GM23338 (cell line): Measurements from ENCODE around the gene CUBN. TPM values are rescaled to one million over a fixed set of nuclear protein-coding genes. Genes with fewer than 3 reads are reported as not detected.

Experiments used
- ATAC-seq: fragments of 200-7000 bp; cut with Tn5 transposase; 3 replicates; pipeline ENCODE4 v1.9.1; 2020
- DNase-seq: peaks from one replicate; pipeline ENCODE4 v3.0.0-alpha.2; 2015; ENCODE audit warnings: low spot score
- H2AFZ ChIP-seq: fragments of 200-600 bp; sonication (generic); 2 replicates; pipeline ENCODE4 v1.8.0; 2016; ENCODE audit warnings: antibody characterized with exemption, mild to moderate bottlenecking, moderate library complexity
- H3F3A ChIP-seq: fragments of 200-600 bp; sonication (generic); replicated peaks from 2 replicates; pipeline ENCODE4 v1.8.0; 2017; ENCODE audit warnings: antibody characterized with exemption, mixed run types, low read depth
- H3K27ac ChIP-seq: fragments of 200-600 bp; sonication (generic); 2 replicates; pipeline ENCODE4 v1.6.1; 2016; ENCODE audit warnings: low read depth
- H3K27me3 ChIP-seq: fragments of 200-600 bp; sonication (generic); 2 replicates; pipeline ENCODE4 v1.8.0; 2016; ENCODE audit warnings: mild to moderate bottlenecking, mixed run types, moderate library complexity; ENCODE audit not compliant: insufficient read depth
- H3K36me3 ChIP-seq: fragments of 200-600 bp; sonication (generic); 2 replicates; pipeline ENCODE4 v1.8.0; 2016; ENCODE audit warnings: mild to moderate bottlenecking; ENCODE audit not compliant: insufficient read depth
- H3K4me1 ChIP-seq: fragments of 200-600 bp; sonication (generic); 2 replicates; pipeline ENCODE4 v1.8.0; 2016; ENCODE audit warnings: mild to moderate bottlenecking, moderate library complexity; ENCODE audit not compliant: insufficient read depth
- H3K4me2 ChIP-seq: fragments of 200-600 bp; sonication (generic); 2 replicates; pipeline ENCODE4 v1.7.1; 2017; ENCODE audit warnings: mixed run types
- H3K4me3 ChIP-seq: fragments of 200-600 bp; sonication (generic); 2 replicates; pipeline ENCODE4 v1.6.1; 2016; ENCODE audit warnings: mixed run types
- H3K79me2 ChIP-seq: fragments of 200-600 bp; sonication (generic); replicated peaks from 2 replicates; pipeline ENCODE4 v1.8.0; 2017; ENCODE audit warnings: mild to moderate bottlenecking; ENCODE audit not compliant: insufficient read depth
- H3K9me2 ChIP-seq: fragments of 200-600 bp; sonication (generic); 2 replicates; pipeline ENCODE4 v1.8.0; 2017; ENCODE audit not compliant: insufficient read depth
- H4K20me1 ChIP-seq: fragments of 200-600 bp; sonication (generic); replicated peaks from 2 replicates; pipeline ENCODE4 v1.8.0; 2017; ENCODE audit warnings: mild to moderate bottlenecking; ENCODE audit not compliant: insufficient read depth
- H3K27ac Mint-ChIP-seq: 2 replicates; pipeline ENCODE4 v1.8.0; 2020; ENCODE audit warnings: inconsistent platforms, mild to moderate bottlenecking, moderate library complexity, mixed read lengths
- H3K27me3 Mint-ChIP-seq: 3 replicates; pipeline ENCODE4 v1.8.0; 2022; ENCODE audit warnings: low read depth, mild to moderate bottlenecking, moderate library complexity, mixed read lengths, inconsistent platforms; ENCODE audit not compliant: insufficient read depth, poor library complexity
- H3K36me3 Mint-ChIP-seq: 3 replicates; pipeline ENCODE4 v1.8.0; 2021; ENCODE audit warnings: low read depth, mild to moderate bottlenecking, inconsistent platforms, moderate library complexity, mixed read lengths
- H3K4me1 Mint-ChIP-seq: 3 replicates; pipeline ENCODE4 v1.8.0; 2020; ENCODE audit warnings: mild to moderate bottlenecking, inconsistent platforms, mixed read lengths
- H3K4me3 Mint-ChIP-seq: 3 replicates; pipeline ENCODE4 v1.8.0; 2021; ENCODE audit warnings: moderate library complexity, mild to moderate bottlenecking, inconsistent platforms, mixed read lengths
- H3K9me3 Mint-ChIP-seq: 3 replicates; pipeline ENCODE4 v1.8.0; 2020; ENCODE audit warnings: moderate library complexity, mild to moderate bottlenecking, inconsistent platforms, mixed read lengths
- CREB1 ChIP-seq: fragments of 250-450 bp; sonication (Bioruptor Pico); IDR thresholded peaks from 2 replicates; pipeline ENCODE4 v1.5.0; 2020; ENCODE audit warnings: low read depth, mild to moderate bottlenecking, moderate library complexity
- CTCF ChIP-seq, 2 experiments: fragments of 200-600 bp in 1 of 2; sonication (generic) in 1 of 2; conservative IDR thresholded peaks; 2 replicates each; pipeline versions ENCODE4 v1.5.1 to v1.6.1; 2016 to 2017; ENCODE audit warnings: antibody characterized with exemption in 2 of 2, low read depth in 2 of 2, mild to moderate bottlenecking in 2 of 2, moderate library complexity in 1 of 2
- ETS1 ChIP-seq: IDR thresholded peaks from 2 replicates; pipeline ENCODE4 v1.6.1; 2016; ENCODE audit warnings: antibody characterized with exemption
- EZH2 ChIP-seq: fragments of 200-600 bp; sonication (generic); IDR thresholded peaks from one replicate; pipeline ENCODE4 v1.8.0; 2017; ENCODE audit warnings: antibody characterized with exemption, mild to moderate bottlenecking, low read depth; ENCODE audit not compliant: unreplicated experiment
- JUNB ChIP-seq: IDR thresholded peaks from one replicate; pipeline ENCODE4 v1.6.1; 2016; ENCODE audit warnings: antibody characterized with exemption; ENCODE audit not compliant: unreplicated experiment
- STAT1 ChIP-seq: IDR thresholded peaks from one replicate; pipeline ENCODE4 v1.6.1; 2016; ENCODE audit warnings: antibody characterized with exemption; ENCODE audit not compliant: unreplicated experiment
- ZNF114 ChIP-seq: fragments of 250-450 bp; sonication (Bioruptor Pico); IDR thresholded peaks from 2 replicates; pipeline ENCODE4 v1.5.0; 2020; ENCODE audit warnings: mild to moderate bottlenecking, moderate library complexity
- ZNF331 ChIP-seq: fragments of 250-450 bp; sonication (Bioruptor Pico); IDR thresholded peaks from 2 replicates; pipeline ENCODE4 v1.5.0; 2020; ENCODE audit warnings: low read depth, mild to moderate bottlenecking, moderate library complexity
- polyA plus RNA-seq: library from polyadenylated mRNA; unstranded; fragments of >200 nt; fragmentation: Nextera tagmentation; extraction: Ambion mirVana; gene quantifications from 2 replicates; pipeline ENCODE4 v1.2.1, GENCODE V29; 2016
- total RNA-seq: library from RNA; depleted of rRNA; stranded (reverse); fragments of >200 nt; shearing (Covaris generic); gene quantifications from 2 replicates; pipeline ENCODE4 v1.2.3, GENCODE V29; 2014

Gene CUBN
- total and polyA plus RNA-seq, 2 experiments from 2014 or later, result 0.06 to 1.8 TPM

GRCh38 chr10:16843252-16843870, 286.2 kb downstream of the CUBN start:
- Mint-ChIP-seq H3K27me3 (peaks cover 2% of the 10 kb centered on the region), H3K4me1 (no peaks in the 10 kb centered on the region), H3K9me3 (no peaks in the 10 kb centered on the region), H3K4me3 (no peak overlapping the region), H3K36me3 (no peaks in the 10 kb centered on the region), H3K27ac (peak overlapping the region; percentile 9; the same call in 1 of the 2 replicates)
- TF ChIP-seq CTCF (conservative IDR thresholded peaks at IDR 0.05; ENCODE audit: low read depth in 2 of 2) (peak; percentile 64 to 67), ZNF114 (CRISPR knock-in tag) (no peak)
- H3K4me1 ChIP-seq, result no peaks in the 10 kb centered on the region
- H3F3A ChIP-seq, result no peaks in the 10 kb centered on the region
- H4K20me1 ChIP-seq, result no peaks in the 10 kb centered on the region
- no peak overlapping the region for H3K27ac ChIP-seq
- H3K9me2 ChIP-seq, result no peaks in the 10 kb centered on the region
- H3K36me3 ChIP-seq, result no peaks in the 10 kb centered on the region
- no peaks in the 10 kb centered on the region for H3K79me2 ChIP-seq
- DNase-seq (peak; percentile 95), ATAC-seq (peak; percentile 56)
- H3K4me2 ChIP-seq, result no peak overlapping the region
- H2AFZ ChIP-seq, result no peak overlapping the region
- no peak overlapping the region for H3K4me3 ChIP-seq
- H3K27me3 ChIP-seq, result no peaks in the 10 kb centered on the region

- Histone ChIP-seq H3K79me2 (no peaks in the 10 kb centered on the region), H3K4me3 (no peak overlapping the region), H3K4me1 (peaks cover 6% of the 10 kb centered on the region; the same call in 1 of the 2 replicates), H3K4me2 (no peak overlapping the region), H2AFZ (no peak overlapping the region), H3K27ac (no peak overlapping the region), H3K27me3 (no peaks in the 10 kb centered on the region), H3K36me3 (no peaks in the 10 kb centered on the region), H3K9me2 (no peaks in the 10 kb centered on the region), H3F3A (no peaks in the 10 kb centered on the region), H4K20me1 (no peaks in the 10 kb centered on the region)
- Mint-ChIP-seq H3K9me3 (no peaks in the 10 kb centered on the region), H3K27me3 (peaks cover 2% of the 10 kb centered on the region), H3K4me3 (no peak overlapping the region), H3K4me1 (no peaks in the 10 kb centered on the region; the same call in 2 of the 3 replicates), H3K27ac (no peak overlapping the region), H3K36me3 (no peaks in the 10 kb centered on the region)
- no peak for TF ChIP-seq ZNF331 (CRISPR knock-in tag)
- ATAC-seq (no peak), DNase-seq (no peak)
Measured at GRCh38 chr10:16835228-16835627, 294.4 kb downstream of the CUBN start.

GRCh38 chr10:16832351-16833080, 297.1 kb downstream of the CUBN start:
- no peaks in the 10 kb centered on the region for H4K20me1 ChIP-seq
- no peaks in the 10 kb centered on the region for H3K79me2 ChIP-seq
- peak overlapping the region; percentile 72 for H2AFZ ChIP-seq
- DNase-seq, result no peak
- no peaks in the 10 kb centered on the region for H3F3A ChIP-seq
- H3K36me3 Mint-ChIP-seq, result no peaks in the 10 kb centered on the region
- peaks cover 4% of the 10 kb centered on the region for H3K27me3 Mint-ChIP-seq
- no peaks in the 10 kb centered on the region for H3K36me3 ChIP-seq
- H3K9me2 ChIP-seq, result no peaks in the 10 kb centered on the region
- H3K4me3 ChIP-seq, result no peak overlapping the region
- peaks cover 6% of the 10 kb centered on the region; the same call in 1 of the 2 replicates for H3K4me1 ChIP-seq
- no peaks in the 10 kb centered on the region for H3K27me3 ChIP-seq
- no peak overlapping the region for H3K27ac Mint-ChIP-seq
- H3K4me1 Mint-ChIP-seq, result no peaks in the 10 kb centered on the region; the same call in 2 of the 3 replicates
- H3K4me3 Mint-ChIP-seq, result no peak overlapping the region
- no peak overlapping the region for H3K27ac ChIP-seq
- no peak overlapping the region for H3K4me2 ChIP-seq
- ATAC-seq, result no peak
- no peaks in the 10 kb centered on the region for H3K9me3 Mint-ChIP-seq
- TF ChIP-seq CREB1 (CRISPR knock-in tag) (no peak), EZH2 (no peak), CTCF (conservative IDR thresholded peaks at IDR 0.05; ENCODE audit: low read depth in 2 of 2) (no peak), ZNF114 (CRISPR knock-in tag) (no peak), STAT1 (no peak), ETS1 (no peak), JUNB (no peak)
